WTC11 (cell line): ENCODE data around the gene TDRD6.

Experiments used
- CBFB ChIP-seq: sonication (generic); formaldehyde crosslinking; IDR thresholded peaks from 2 replicates; pipeline ENCODE4 v1.8.1; 2022; ENCODE audit warnings: mild to moderate bottlenecking, low read depth, missing genetic modification reagents
- CREB1 ChIP-seq: sonication (generic); formaldehyde crosslinking; IDR thresholded peaks from 2 replicates; pipeline ENCODE4 v1.8.0; 2023; ENCODE audit warnings: mild to moderate bottlenecking, missing genetic modification reagents
- CTCF ChIP-seq: fragments of 200-600 bp; IDR thresholded peaks from 2 replicates; pipeline ENCODE4 v1.8.0; 2022; ENCODE audit warnings: antibody characterized with exemption
- ELF4 ChIP-seq: sonication (generic); formaldehyde crosslinking; IDR thresholded peaks from 2 replicates; pipeline ENCODE4 v1.8.1; 2022; ENCODE audit warnings: low read depth, mild to moderate bottlenecking, moderate library complexity, missing genetic modification reagents
- ETV6 ChIP-seq: sonication (generic); formaldehyde crosslinking; IDR thresholded peaks from 2 replicates; pipeline ENCODE4 v1.8.1; 2022; ENCODE audit warnings: mild to moderate bottlenecking, missing genetic modification reagents
- JUN ChIP-seq: sonication (generic); formaldehyde crosslinking; IDR thresholded peaks from 2 replicates; pipeline ENCODE4 v1.8.0; 2023; ENCODE audit warnings: mild to moderate bottlenecking, missing genetic modification reagents
- NFE2L1 ChIP-seq: sonication (generic); formaldehyde crosslinking; IDR thresholded peaks from 2 replicates; pipeline ENCODE4 v1.8.1; 2023; ENCODE audit warnings: missing genetic modification reagents
- TEAD1 ChIP-seq: sonication (generic); formaldehyde crosslinking; IDR thresholded peaks from 2 replicates; pipeline ENCODE4 v1.8.0; 2022; ENCODE audit warnings: mild to moderate bottlenecking, missing genetic modification reagents
- USF2 ChIP-seq: sonication (generic); formaldehyde crosslinking; IDR thresholded peaks from 2 replicates; pipeline ENCODE4 v1.8.1; 2023; ENCODE audit warnings: mild to moderate bottlenecking, missing genetic modification reagents, moderate library complexity
- ZNF232 ChIP-seq: sonication (generic); formaldehyde crosslinking; IDR thresholded peaks from 2 replicates; pipeline ENCODE4 v1.8.0; 2022; ENCODE audit warnings: mild to moderate bottlenecking, missing genetic modification reagents

GRCh38 chr6:46653439-46654195, 34.1 kb upstream of the TDRD6 start:
- TF ChIP-seq CBFB (CRISPR knock-in tag): no peak
- no peak for TF ChIP-seq JUN (CRISPR knock-in tag)
- no peak for TF ChIP-seq CREB1
- no peak for TF ChIP-seq ELF4 (CRISPR knock-in tag)
- no peak for TF ChIP-seq CTCF
- no peak for TF ChIP-seq USF2 (CRISPR knock-in tag)
- no peak for TF ChIP-seq NFE2L1 (CRISPR knock-in tag)
- no peak for TF ChIP-seq TEAD1 (CRISPR knock-in tag)
- TF ChIP-seq ETV6 (CRISPR knock-in tag): no peak
- TF ChIP-seq ZNF232 (CRISPR knock-in tag): no peak
